ENCODE measurements around the gene SPPL2B.

Gene SPPL2B

GRCh38 chr19:2357279-2358206 is 29.1 kb downstream of the SPPL2B start:
- ChIA-PET CTCF (interaction anchor here (0.6 kb wide), 1 partner anchor 32 kb away, joined by 3 read pairs; no protein-coding TSS in a partner anchor), POLR2A (no interaction called here)
- DNase-seq (ENCODE audit: extremely low spot score), result no peak
- no peak for TF ChIP-seq NFRKB (IDR thresholded peaks at IDR 0.05)
- TF ChIP-seq BHLHE40 (IDR thresholded peaks at IDR 0.05; ENCODE audit: borderline replicate concordance), result no peak
- TF ChIP-seq FOXK2 (IDR thresholded peaks at IDR 0.05), result no peak
- no peak for TF ChIP-seq ELF4 (IDR thresholded peaks at IDR 0.05)
- no peak for TF ChIP-seq FOXM1 (IDR thresholded peaks at IDR 0.05; ENCODE audit: borderline replicate concordance)
- TF ChIP-seq PKNOX1 (IDR thresholded peaks at IDR 0.05), result no peak
- no peak for TF ChIP-seq LEF1 (IDR thresholded peaks at IDR 0.05; ENCODE audit: borderline replicate concordance)
- TF ChIP-seq SUZ12 (IDR thresholded peaks at IDR 0.05), result no peak
- no peak for TF ChIP-seq ZNF384 (IDR thresholded peaks at IDR 0.05)
- TF ChIP-seq L3MBTL2 (conservative IDR thresholded peaks at IDR 0.05), result no peak
- TF ChIP-seq TARDBP (IDR thresholded peaks at IDR 0.05), result no peak
- TF ChIP-seq FOXA1 (IDR thresholded peaks at IDR 0.05), result no peak
- no peak for TF ChIP-seq ARNT (IDR thresholded peaks at IDR 0.05)
- no peak for TF ChIP-seq HDGF (IDR thresholded peaks at IDR 0.05; ENCODE audit: borderline replicate concordance)
- TF ChIP-seq CTBP1 (IDR thresholded peaks at IDR 0.05; ENCODE audit: borderline replicate concordance), result no peak
- no peak for TF ChIP-seq SP1 (IDR thresholded peaks at IDR 0.05)

GRCh38 chr19:2358548-2359173 is 30.2 kb downstream of the SPPL2B start:
- no peak for DNase-seq (ENCODE audit: extremely low spot score)
- ChIA-PET POLR2A (no interaction called here), CTCF (interaction anchor here (0.6 kb wide), 1 partner anchor 33 kb away, joined by 3 read pairs; no protein-coding TSS in a partner anchor)
- TF ChIP-seq TARDBP (IDR thresholded peaks at IDR 0.05), result no peak
- TF ChIP-seq FOXK2 (IDR thresholded peaks at IDR 0.05), result no peak
- TF ChIP-seq SUZ12 (IDR thresholded peaks at IDR 0.05), result no peak
- no peak for TF ChIP-seq BHLHE40 (IDR thresholded peaks at IDR 0.05; ENCODE audit: borderline replicate concordance)
- no peak for TF ChIP-seq PKNOX1 (IDR thresholded peaks at IDR 0.05)
- TF ChIP-seq L3MBTL2 (conservative IDR thresholded peaks at IDR 0.05), result no peak
- no peak for TF ChIP-seq ELF4 (IDR thresholded peaks at IDR 0.05)
- no peak for TF ChIP-seq LEF1 (IDR thresholded peaks at IDR 0.05; ENCODE audit: borderline replicate concordance)
- no peak for TF ChIP-seq NFRKB (IDR thresholded peaks at IDR 0.05)
- TF ChIP-seq SP1 (IDR thresholded peaks at IDR 0.05), result no peak
- TF ChIP-seq HDGF (IDR thresholded peaks at IDR 0.05; ENCODE audit: borderline replicate concordance), result no peak
- TF ChIP-seq ZNF384 (IDR thresholded peaks at IDR 0.05), result no peak
- no peak for TF ChIP-seq ARNT (IDR thresholded peaks at IDR 0.05)
- no peak for TF ChIP-seq CTBP1 (IDR thresholded peaks at IDR 0.05; ENCODE audit: borderline replicate concordance)
- no peak for TF ChIP-seq FOXM1 (IDR thresholded peaks at IDR 0.05; ENCODE audit: borderline replicate concordance)
- TF ChIP-seq FOXA1 (IDR thresholded peaks at IDR 0.05), result no peak

- POLR2A ChIA-PET, result no interaction called here
Observed at GRCh38 chr19:2359992-2360685, 31.7 kb downstream of the SPPL2B start, which contains the start of gene TMPRSS9. TSS of gene TMPRSS9 (plus strand) at chr19:2360265. CDS start at chr19:2389786, 29,521 bp downstream.

GRCh38 chr19:2360833-2361232 is 32.3 kb downstream of the SPPL2B start:
- DNase-seq (ENCODE audit: extremely low spot score), result no peak
- TF ChIP-seq L3MBTL2 (conservative IDR thresholded peaks at IDR 0.05), result no peak
- no peak for TF ChIP-seq HDGF (IDR thresholded peaks at IDR 0.05; ENCODE audit: borderline replicate concordance)
- no peak for TF ChIP-seq FOXK2 (IDR thresholded peaks at IDR 0.05)
- no peak for TF ChIP-seq SUZ12 (IDR thresholded peaks at IDR 0.05)
- no peak for TF ChIP-seq CTBP1 (IDR thresholded peaks at IDR 0.05; ENCODE audit: borderline replicate concordance)
- TF ChIP-seq FOXM1 (IDR thresholded peaks at IDR 0.05; ENCODE audit: borderline replicate concordance), result no peak
- no peak for TF ChIP-seq ZNF384 (IDR thresholded peaks at IDR 0.05)
- TF ChIP-seq NFRKB (IDR thresholded peaks at IDR 0.05), result no peak
- TF ChIP-seq ARNT (IDR thresholded peaks at IDR 0.05), result no peak
- ChIA-PET CTCF (no interaction called here), POLR2A (no interaction called here)

More at GRCh38 chr19:2359992-2360685, 31.7 kb downstream of the SPPL2B start, which contains the start of gene TMPRSS9:
- CTCF ChIA-PET, result no interaction called here
- TF ChIP-seq ELF4 (IDR thresholded peaks at IDR 0.05) (no peak), NFRKB (IDR thresholded peaks at IDR 0.05) (no peak), L3MBTL2 (conservative IDR thresholded peaks at IDR 0.05) (no peak), HDGF (IDR thresholded peaks at IDR 0.05; ENCODE audit: borderline replicate concordance) (no peak), FOXK2 (IDR thresholded peaks at IDR 0.05) (no peak), PKNOX1 (IDR thresholded peaks at IDR 0.05) (no peak), CTBP1 (IDR thresholded peaks at IDR 0.05; ENCODE audit: borderline replicate concordance) (no peak), LEF1 (IDR thresholded peaks at IDR 0.05; ENCODE audit: borderline replicate concordance) (no peak), FOXM1 (IDR thresholded peaks at IDR 0.05; ENCODE audit: borderline replicate concordance) (no peak), TARDBP (IDR thresholded peaks at IDR 0.05) (no peak), SUZ12 (IDR thresholded peaks at IDR 0.05) (no peak), ARNT (IDR thresholded peaks at IDR 0.05) (no peak), SP1 (IDR thresholded peaks at IDR 0.05) (no peak), ZNF384 (IDR thresholded peaks at IDR 0.05) (no peak), BHLHE40 (IDR thresholded peaks at IDR 0.05; ENCODE audit: borderline replicate concordance) (no peak)
- DNase-seq (ENCODE audit: extremely low spot score), result no peak
